Astrocyte (in vitro differentiated cells and primary cell): Measurements from ENCODE around the gene C19orf44. TPM values are rescaled to one million over a fixed set of nuclear protein-coding genes. Genes with fewer than 3 reads are reported as not detected.
A peak's percentile ranks its signal among the peaks of the same experiment; 100 is the strongest.

Source experiments
- DNase-seq: peaks from one replicate; pipeline ENCODE4 v3.0.0-alpha.2; 2010; ENCODE audit warnings: low read depth
- FAIRE-seq: peaks from 2 replicates; lab custom pipeline; 2011; peaks lifted over from hg19 to GRCh38; lab: Jason Lieb, UNC
- H2AFZ ChIP-seq: 2 replicates; pipeline ENCODE4 v1.6.0; 2012; ENCODE audit warnings: low read depth, low read length, inconsistent platforms
- H3K27ac ChIP-seq: 2 replicates; pipeline ENCODE4 v1.5.1; 2011; ENCODE audit warnings: low read depth, low read length, inconsistent platforms
- H3K27me3 ChIP-seq: 2 replicates; pipeline ENCODE4 v1.6.0; 2011; ENCODE audit warnings: low read length, inconsistent platforms; ENCODE audit not compliant: insufficient read depth
- H3K36me3 ChIP-seq: 2 replicates; pipeline ENCODE4 v1.5.1; 2011; ENCODE audit warnings: low read length, inconsistent platforms; ENCODE audit not compliant: insufficient read depth
- H3K4me1 ChIP-seq: 2 replicates; pipeline ENCODE4 v1.5.1; 2011; ENCODE audit warnings: low read length, inconsistent platforms; ENCODE audit not compliant: insufficient read depth
- H3K4me2 ChIP-seq: 2 replicates; pipeline ENCODE4 v1.6.0; 2012; ENCODE audit warnings: low read length, inconsistent platforms
- H3K4me3 ChIP-seq: 2 replicates; pipeline ENCODE4 v1.5.1; 2011; ENCODE audit warnings: low read depth, mild to moderate bottlenecking, low read length, inconsistent platforms; ENCODE audit not compliant: insufficient read depth
- H3K79me2 ChIP-seq: 2 replicates; pipeline ENCODE4 v1.6.0; 2012; ENCODE audit warnings: mild to moderate bottlenecking, low read length, inconsistent platforms; ENCODE audit not compliant: insufficient read depth
- H3K9ac ChIP-seq: 2 replicates; pipeline ENCODE4 v1.6.0; 2012; ENCODE audit warnings: mild to moderate bottlenecking, low read length, inconsistent platforms
- H3K9me3 ChIP-seq: 2 replicates; pipeline ENCODE4 v1.5.1; 2012; ENCODE audit warnings: low read depth, mild to moderate bottlenecking, low read length, inconsistent platforms; ENCODE audit not compliant: insufficient read depth
- H4K20me1 ChIP-seq: 2 replicates; pipeline ENCODE4 v1.6.0; 2012; ENCODE audit warnings: low read length, inconsistent platforms; ENCODE audit not compliant: insufficient read depth
- H3K27ac Mint-ChIP-seq: one replicate; pipeline ENCODE4 v1.8.0; 2021; ENCODE audit warnings: mild to moderate bottlenecking, mixed read lengths; ENCODE audit not compliant: unreplicated experiment
- H3K27me3 Mint-ChIP-seq: one replicate; pipeline ENCODE4 v1.8.0; 2021; ENCODE audit warnings: low read depth, mixed read lengths; ENCODE audit not compliant: unreplicated experiment
- H3K36me3 Mint-ChIP-seq: one replicate; pipeline ENCODE4 v1.8.0; 2021; ENCODE audit warnings: low read depth, mixed read lengths; ENCODE audit not compliant: unreplicated experiment
- H3K4me1 Mint-ChIP-seq: one replicate; pipeline ENCODE4 v1.8.0; 2021; ENCODE audit warnings: low read depth, mixed read lengths; ENCODE audit not compliant: unreplicated experiment
- H3K4me3 Mint-ChIP-seq: one replicate; pipeline ENCODE4 v1.8.0; 2021; ENCODE audit warnings: mild to moderate bottlenecking, moderate library complexity, mixed read lengths; ENCODE audit not compliant: unreplicated experiment
- H3K9me3 Mint-ChIP-seq: one replicate; pipeline ENCODE4 v1.8.0; 2021; ENCODE audit warnings: mild to moderate bottlenecking, mixed read lengths; ENCODE audit not compliant: unreplicated experiment
- EZH2 ChIP-seq: IDR thresholded peaks from 2 replicates; pipeline ENCODE4 v1.6.1; 2012; ENCODE audit warnings: mild to moderate bottlenecking, low read length, inconsistent platforms; ENCODE audit not compliant: insufficient read depth
- total RNA-seq: library from RNA; stranded (reverse); gene quantifications from 2 replicates; pipeline ENCODE4 v1.2.1, GENCODE V29; 2021
- TF ChIP-seq, protein P1 (sequence below): IDR thresholded peaks from 2 replicates; pipeline ENCODE4 v1.5.1; 2011; ENCODE audit warnings: low read depth, mild to moderate bottlenecking, inconsistent platforms, low read length, moderate library complexity; ENCODE audit not compliant: insufficient read depth

Gene C19orf44
- total RNA-seq, 1 donor from 2014 or later = 5.0 TPM

DNA sequence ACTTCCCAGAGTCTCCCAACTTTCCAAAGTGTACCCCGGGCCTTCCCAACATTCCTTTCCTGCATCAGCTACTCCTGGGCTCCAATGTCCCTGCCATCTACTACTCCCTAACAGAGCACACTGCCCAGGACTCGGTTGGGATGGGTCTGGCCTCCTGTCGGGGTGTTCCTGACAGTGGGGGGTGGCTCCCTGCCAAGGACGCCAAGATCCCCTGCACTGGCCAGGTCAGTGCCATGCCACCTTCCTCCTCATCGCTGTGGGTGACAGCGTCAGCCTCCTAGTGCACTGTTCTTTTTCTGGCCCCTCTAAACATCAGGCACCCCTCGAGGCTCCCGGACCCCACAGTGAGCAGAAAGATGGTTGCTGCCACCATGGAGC lies 38.3 kb upstream of the C19orf44 start:
- no peak for FAIRE-seq
- Histone ChIP-seq H3K9me3 (no peaks in the 10 kb centered on the region), H3K4me3 (no peak overlapping the region), H2AFZ (no peak overlapping the region), H3K4me1 (peaks cover 33% of the 10 kb centered on the region), H3K36me3 (no peaks in the 10 kb centered on the region), H3K27ac (peak overlapping the region; percentile 26), H4K20me1 (peaks cover 89% of the 10 kb centered on the region), H3K9ac (peak overlapping the region; percentile 40), H3K79me2 (peaks cover 93% of the 10 kb centered on the region), H3K4me2 (peak overlapping the region; percentile 75), H3K27me3 (no peaks in the 10 kb centered on the region)
- Mint-ChIP-seq H3K9me3 (no peaks in the 10 kb centered on the region), H3K36me3 (peaks cover 6% of the 10 kb centered on the region), H3K4me3 (no peak overlapping the region), H3K27ac (no peak overlapping the region), H3K27me3 (peaks cover 2% of the 10 kb centered on the region), H3K4me1 (peaks cover 39% of the 10 kb centered on the region)
- no peak for DNase-seq
- no peak for TF ChIP-seq EZH2
- TF ChIP-seq, protein P1, sequence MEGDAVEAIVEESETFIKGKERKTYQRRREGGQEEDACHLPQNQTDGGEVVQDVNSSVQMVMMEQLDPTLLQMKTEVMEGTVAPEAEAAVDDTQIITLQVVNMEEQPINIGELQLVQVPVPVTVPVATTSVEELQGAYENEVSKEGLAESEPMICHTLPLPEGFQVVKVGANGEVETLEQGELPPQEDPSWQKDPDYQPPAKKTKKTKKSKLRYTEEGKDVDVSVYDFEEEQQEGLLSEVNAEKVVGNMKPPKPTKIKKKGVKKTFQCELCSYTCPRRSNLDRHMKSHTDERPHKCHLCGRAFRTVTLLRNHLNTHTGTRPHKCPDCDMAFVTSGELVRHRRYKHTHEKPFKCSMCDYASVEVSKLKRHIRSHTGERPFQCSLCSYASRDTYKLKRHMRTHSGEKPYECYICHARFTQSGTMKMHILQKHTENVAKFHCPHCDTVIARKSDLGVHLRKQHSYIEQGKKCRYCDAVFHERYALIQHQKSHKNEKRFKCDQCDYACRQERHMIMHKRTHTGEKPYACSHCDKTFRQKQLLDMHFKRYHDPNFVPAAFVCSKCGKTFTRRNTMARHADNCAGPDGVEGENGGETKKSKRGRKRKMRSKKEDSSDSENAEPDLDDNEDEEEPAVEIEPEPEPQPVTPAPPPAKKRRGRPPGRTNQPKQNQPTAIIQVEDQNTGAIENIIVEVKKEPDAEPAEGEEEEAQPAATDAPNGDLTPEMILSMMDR = no peak

DNA sequence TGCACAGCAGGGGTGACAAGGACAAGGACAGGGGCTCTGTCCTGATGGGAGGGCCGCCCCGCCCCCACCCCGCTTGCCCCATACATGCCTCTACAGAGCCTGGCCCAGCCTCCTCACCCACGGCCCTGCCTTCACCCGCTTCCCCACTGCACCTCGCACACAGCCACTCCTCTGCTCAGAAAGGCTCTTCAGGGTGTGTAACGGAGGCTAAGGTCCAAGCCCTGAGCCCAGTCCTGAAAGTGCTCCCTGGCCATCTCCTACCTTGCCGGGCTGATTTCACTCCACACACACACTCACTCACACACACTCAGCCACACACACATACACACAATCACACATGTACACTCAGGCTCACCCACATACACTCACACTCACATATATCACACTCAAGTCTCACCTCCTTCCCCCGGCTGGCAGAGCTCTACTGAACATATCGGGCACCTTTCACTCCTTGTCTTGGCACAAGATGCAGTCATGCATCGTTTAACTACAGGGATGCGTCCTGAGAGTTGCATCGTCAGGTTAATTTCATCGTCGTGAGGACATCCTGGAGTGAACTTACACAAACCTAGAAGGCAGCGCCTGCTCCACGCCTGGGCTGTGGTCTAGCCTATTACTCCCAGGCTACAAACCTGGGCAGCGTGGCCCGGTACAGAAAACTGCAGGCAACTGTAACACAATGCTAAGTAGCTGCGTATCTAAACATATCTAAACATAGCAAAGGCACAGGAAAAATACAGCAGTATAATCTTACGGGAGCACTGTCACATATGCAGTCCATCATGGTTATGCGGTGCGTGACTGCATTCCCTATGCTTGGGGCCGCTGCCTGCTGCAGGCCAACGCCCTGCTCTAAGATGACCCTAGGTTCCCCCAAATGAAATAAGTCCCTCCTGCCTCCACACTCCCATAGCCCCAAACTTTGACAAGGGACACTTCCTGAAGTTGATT lies 37.5 kb upstream of the C19orf44 start:
- peaks cover 33% of the 10 kb centered on the region for H3K4me1 ChIP-seq
- TF ChIP-seq EZH2 = no peak
- TF ChIP-seq, protein P1 = no peak
- no peaks in the 10 kb centered on the region for H3K9me3 Mint-ChIP-seq
- peaks cover 2% of the 10 kb centered on the region for H3K27me3 Mint-ChIP-seq
- H3K36me3 ChIP-seq = no peaks in the 10 kb centered on the region
- peaks cover 43% of the 10 kb centered on the region for H3K4me1 Mint-ChIP-seq
- peak overlapping the region; percentile 26 for H3K27ac ChIP-seq
- H3K4me3 Mint-ChIP-seq = no peak overlapping the region
- H3K79me2 ChIP-seq = peaks cover 97% of the 10 kb centered on the region
- DNase-seq (no peak), FAIRE-seq (no peak)
- no peak overlapping the region for H3K4me3 ChIP-seq
- H4K20me1 ChIP-seq = peaks cover 94% of the 10 kb centered on the region
- H3K27me3 ChIP-seq = no peaks in the 10 kb centered on the region
- no peak overlapping the region for H3K27ac Mint-ChIP-seq
- H3K4me2 ChIP-seq = no peak overlapping the region
- H3K9ac ChIP-seq = no peak overlapping the region
- H3K9me3 ChIP-seq = no peaks in the 10 kb centered on the region
- H3K36me3 Mint-ChIP-seq = peaks cover 6% of the 10 kb centered on the region
- no peak overlapping the region for H2AFZ ChIP-seq

DNA sequence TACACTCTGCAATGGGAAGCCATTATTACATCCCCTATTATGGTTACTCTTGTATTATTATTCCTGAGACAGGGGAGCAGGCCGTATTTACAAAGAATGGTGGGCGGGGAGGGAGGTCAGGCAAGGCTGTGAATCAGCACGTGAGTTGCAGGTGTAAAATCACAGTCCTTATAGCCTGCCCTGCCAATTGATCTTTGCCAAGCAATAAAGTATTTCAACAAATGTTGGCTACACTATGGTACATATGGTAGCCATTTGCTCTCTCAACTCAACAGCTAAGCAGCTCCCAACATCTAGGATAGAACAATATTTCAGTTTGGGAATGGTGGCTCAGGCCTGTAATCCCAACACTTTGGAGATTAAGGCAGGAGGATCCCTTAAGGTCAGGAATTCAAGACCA lies 36.5 kb upstream of the C19orf44 start:
- peaks cover 34% of the 10 kb centered on the region for H3K4me1 ChIP-seq
- peaks cover 45% of the 10 kb centered on the region for H3K4me1 Mint-ChIP-seq
- no peak overlapping the region for H3K4me2 ChIP-seq
- peaks cover 94% of the 10 kb centered on the region for H4K20me1 ChIP-seq
- DNase-seq = no peak
- no peak overlapping the region for H2AFZ ChIP-seq
- no peak overlapping the region for H3K27ac ChIP-seq
- no peak overlapping the region for H3K4me3 Mint-ChIP-seq
- TF ChIP-seq EZH2 = no peak
- TF ChIP-seq, protein P1 = no peak
- no peaks in the 10 kb centered on the region for H3K9me3 ChIP-seq
- H3K36me3 ChIP-seq = no peaks in the 10 kb centered on the region
- H3K27me3 Mint-ChIP-seq = peaks cover 2% of the 10 kb centered on the region
- peaks cover 97% of the 10 kb centered on the region for H3K79me2 ChIP-seq
- H3K27ac Mint-ChIP-seq = no peak overlapping the region
- H3K9ac ChIP-seq = no peak overlapping the region
- no peak for FAIRE-seq
- no peaks in the 10 kb centered on the region for H3K27me3 ChIP-seq
- H3K4me3 ChIP-seq = no peak overlapping the region
- H3K9me3 Mint-ChIP-seq = no peaks in the 10 kb centered on the region
- H3K36me3 Mint-ChIP-seq = peaks cover 6% of the 10 kb centered on the region
